ENCODE measurements around the gene ABCB4. TPM values are rescaled to one million over a fixed set of nuclear protein-coding genes. Genes with fewer than 3 reads are reported as not detected.
A peak's percentile ranks its signal among the peaks of the same experiment; 100 is the strongest.

Gene ABCB4
- 0.20 and 0.26 TPM in 2 replicates for total RNA-seq (2021)
- long read RNA-seq, partial matches to known transcripts = 0 of 1 reads
- long read RNA-seq, other reads (novel, unspliced or antisense) = 0 of 1 reads

- Mint-ChIP-seq H3K4me3 (peak within 1 kb of the TSS; percentile 60 to 80), H3K27ac (no peak within 1 kb of the TSS), H3K27me3 (ENCODE audit: low read depth) (peaks cover 37% of the 10 kb centered on the region), H3K4me1 (peaks cover 8 to 9% of the 10 kb centered on the region in 2 experiments), H3K9me3 (no peaks in the 10 kb centered on the region), H3K36me3 (ENCODE audit: insufficient read depth in 1 of 3, low read depth in 3 of 3) (no peaks in the 10 kb centered on the region)
- Histone ChIP-seq H2BK20ac (ENCODE audit: low read depth, low read length, poor library complexity, severe bottlenecking) (no peak within 1 kb of the TSS), H3T11ph (ENCODE audit: low read length) (no peak within 1 kb of the TSS), H2BK5ac (ENCODE audit: insufficient read length, low read length) (no peak within 1 kb of the TSS), H2AFZ (ENCODE audit: low read length) (no peak within 1 kb of the TSS), H3K9me3 (ENCODE audit: control insufficient read depth, low read depth, low read length) (no peaks in the 10 kb centered on the region), H3K23me2 (ENCODE audit: insufficient read length, low read depth, low read length, poor library complexity, severe bottlenecking) (peaks cover 8% of the 10 kb centered on the region), H4K91ac (ENCODE audit: insufficient read length, low read depth, low read length) (no peak within 1 kb of the TSS), H2BK15ac (ENCODE audit: low read depth, low read length) (no peak within 1 kb of the TSS), H3K4ac (ENCODE audit: low read depth, low read length) (no peak within 1 kb of the TSS), H3K18ac (ENCODE audit: insufficient read length, low read depth, low read length) (no peak within 1 kb of the TSS), H4K20me1 (ENCODE audit: control insufficient read depth, insufficient read depth, insufficient read length) (no peaks in the 10 kb centered on the region), H3K4me1 (ENCODE audit: insufficient read depth, low read length) (no peaks in the 10 kb centered on the region), H3K9ac (ENCODE audit: extremely low read depth, insufficient read length, low read length) (peak within 1 kb of the TSS; percentile 50), H3K79me1 (ENCODE audit: insufficient read depth, low read depth, low read length, poor library complexity, severe bottlenecking) (no peaks in the 10 kb centered on the region), H2AK5ac (ENCODE audit: insufficient read length, low read length) (no peak within 1 kb of the TSS), H3K23ac (ENCODE audit: insufficient read length, low read depth, low read length) (no peak within 1 kb of the TSS), H3K27me3 (ENCODE audit: insufficient read depth, low read length) (peaks cover 5% of the 10 kb centered on the region; the same call in 1 of the 2 replicates), H3K4me2 (ENCODE audit: insufficient read depth, insufficient read length, low read length) (peak within 1 kb of the TSS; percentile 99), H3K79me2 (ENCODE audit: insufficient read depth, low read length) (no peaks in the 10 kb centered on the region), H3K27ac (ENCODE audit: insufficient read length, low read depth, low read length) (no peak within 1 kb of the TSS), H2BK12ac (ENCODE audit: insufficient read length, low read depth, low read length) (no peak within 1 kb of the TSS), H4K5ac (ENCODE audit: insufficient read length, low read depth, low read length) (no peak within 1 kb of the TSS), H4K8ac (replicated peaks; ENCODE audit: insufficient read length, low read depth, low read length) (no peak within 1 kb of the TSS), H3K14ac (ENCODE audit: insufficient read depth, low read length) (peak within 1 kb of the TSS; percentile 81), H2BK120ac (ENCODE audit: low read depth, low read length, poor library complexity, severe bottlenecking) (no peak within 1 kb of the TSS), H3K56ac (ENCODE audit: insufficient read length, low read depth, low read length) (peak within 1 kb of the TSS; percentile 77)
- DNase-seq = no peak
- no CpG with 5 or more reads among the region's 80 CpGs for WGBS (ENCODE audit: extremely low coverage, insufficient read length, low lambda C conversion rate)
- TF ChIP-seq, protein P1, sequence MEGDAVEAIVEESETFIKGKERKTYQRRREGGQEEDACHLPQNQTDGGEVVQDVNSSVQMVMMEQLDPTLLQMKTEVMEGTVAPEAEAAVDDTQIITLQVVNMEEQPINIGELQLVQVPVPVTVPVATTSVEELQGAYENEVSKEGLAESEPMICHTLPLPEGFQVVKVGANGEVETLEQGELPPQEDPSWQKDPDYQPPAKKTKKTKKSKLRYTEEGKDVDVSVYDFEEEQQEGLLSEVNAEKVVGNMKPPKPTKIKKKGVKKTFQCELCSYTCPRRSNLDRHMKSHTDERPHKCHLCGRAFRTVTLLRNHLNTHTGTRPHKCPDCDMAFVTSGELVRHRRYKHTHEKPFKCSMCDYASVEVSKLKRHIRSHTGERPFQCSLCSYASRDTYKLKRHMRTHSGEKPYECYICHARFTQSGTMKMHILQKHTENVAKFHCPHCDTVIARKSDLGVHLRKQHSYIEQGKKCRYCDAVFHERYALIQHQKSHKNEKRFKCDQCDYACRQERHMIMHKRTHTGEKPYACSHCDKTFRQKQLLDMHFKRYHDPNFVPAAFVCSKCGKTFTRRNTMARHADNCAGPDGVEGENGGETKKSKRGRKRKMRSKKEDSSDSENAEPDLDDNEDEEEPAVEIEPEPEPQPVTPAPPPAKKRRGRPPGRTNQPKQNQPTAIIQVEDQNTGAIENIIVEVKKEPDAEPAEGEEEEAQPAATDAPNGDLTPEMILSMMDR (conservative IDR thresholded peaks at IDR 0.05) = no peak
Measured at GRCh38 chr7:87475359-87476178, at the start of gene ABCB4. ABCB4 (minus strand) TSS chr7:87475680; CDS start chr7:87475465, 215 bp downstream.
